ENCODE results near the gene MRPS34.

- TF ChIP-seq TAF1 (IDR thresholded peaks at IDR 0.05; ENCODE audit: borderline replicate concordance, insufficient read depth, low read length) (no peak), REST (IDR thresholded peaks at IDR 0.05; ENCODE audit: insufficient read depth in 1 of 2, low read depth in 2 of 2, low read length in 2 of 2) (no peak)
Measured at GRCh38 chr16:1761751-1762150, 11.2 kb downstream of the MRPS34 start.
